GM12874 (cell line): ENCODE measurements around the gene FARP2.

ENCODE experiments used
- TF ChIP-seq, protein P1 (sequence below): IDR thresholded peaks from 2 replicates; pipeline ENCODE4 v1.5.1; 2011; ENCODE audit warnings: low read depth, mild to moderate bottlenecking, control low read depth, low read length, moderate library complexity; ENCODE audit not compliant: insufficient read depth

The FARP2 gene

GRCh38 chr2:241500431-241500975, 144.4 kb downstream of the FARP2 start:
- TF ChIP-seq, protein P1, sequence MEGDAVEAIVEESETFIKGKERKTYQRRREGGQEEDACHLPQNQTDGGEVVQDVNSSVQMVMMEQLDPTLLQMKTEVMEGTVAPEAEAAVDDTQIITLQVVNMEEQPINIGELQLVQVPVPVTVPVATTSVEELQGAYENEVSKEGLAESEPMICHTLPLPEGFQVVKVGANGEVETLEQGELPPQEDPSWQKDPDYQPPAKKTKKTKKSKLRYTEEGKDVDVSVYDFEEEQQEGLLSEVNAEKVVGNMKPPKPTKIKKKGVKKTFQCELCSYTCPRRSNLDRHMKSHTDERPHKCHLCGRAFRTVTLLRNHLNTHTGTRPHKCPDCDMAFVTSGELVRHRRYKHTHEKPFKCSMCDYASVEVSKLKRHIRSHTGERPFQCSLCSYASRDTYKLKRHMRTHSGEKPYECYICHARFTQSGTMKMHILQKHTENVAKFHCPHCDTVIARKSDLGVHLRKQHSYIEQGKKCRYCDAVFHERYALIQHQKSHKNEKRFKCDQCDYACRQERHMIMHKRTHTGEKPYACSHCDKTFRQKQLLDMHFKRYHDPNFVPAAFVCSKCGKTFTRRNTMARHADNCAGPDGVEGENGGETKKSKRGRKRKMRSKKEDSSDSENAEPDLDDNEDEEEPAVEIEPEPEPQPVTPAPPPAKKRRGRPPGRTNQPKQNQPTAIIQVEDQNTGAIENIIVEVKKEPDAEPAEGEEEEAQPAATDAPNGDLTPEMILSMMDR, result no peak

DNA sequence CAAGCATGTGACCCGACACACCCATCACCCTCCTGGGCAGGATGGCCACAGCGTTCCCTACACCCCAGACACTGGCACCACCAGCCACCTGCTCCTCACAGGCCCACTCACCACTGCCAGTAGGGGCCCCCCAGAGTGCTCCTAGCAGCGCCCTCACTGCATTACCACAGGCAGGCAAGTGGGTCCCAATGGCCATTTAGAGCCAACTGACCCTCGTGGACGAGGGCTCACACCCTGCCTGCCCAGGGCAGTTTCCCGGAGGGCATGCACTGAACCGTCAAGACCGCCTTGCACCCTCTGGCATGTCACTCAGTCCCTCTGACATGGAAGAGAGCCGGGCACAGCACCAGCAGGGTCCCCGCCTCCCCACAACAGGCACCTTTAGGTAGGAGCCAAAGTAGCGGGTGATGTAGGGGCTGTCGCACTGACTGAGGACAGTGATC, 145.0 kb downstream of the FARP2 start:
- TF ChIP-seq, protein P1, result no peak

DNA sequence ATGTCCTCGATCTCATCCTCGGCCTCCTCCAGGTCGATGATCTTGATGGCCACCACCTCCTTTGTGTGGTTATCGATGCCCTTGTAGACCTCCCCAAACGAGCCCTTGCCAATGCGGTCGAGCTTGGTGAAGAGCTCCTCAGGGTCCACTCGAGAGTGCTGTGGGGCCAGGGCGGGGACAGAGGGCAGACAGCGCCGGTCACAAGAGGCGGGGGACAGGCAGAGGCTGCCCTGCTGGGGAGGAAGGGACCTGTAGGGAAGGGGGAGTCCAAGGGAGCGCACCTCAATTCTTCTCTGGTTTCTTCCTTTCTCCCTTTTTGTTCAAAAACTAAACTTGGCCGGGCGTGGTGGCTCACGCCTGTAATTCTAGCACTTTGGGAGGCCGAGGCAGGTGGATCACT, 145.5 kb downstream of the FARP2 start:
- TF ChIP-seq, protein P1, result no peak

GRCh38 chr2:241502281-241502680, 146.2 kb downstream of the FARP2 start:
- TF ChIP-seq, protein P1, result no peak

DNA sequence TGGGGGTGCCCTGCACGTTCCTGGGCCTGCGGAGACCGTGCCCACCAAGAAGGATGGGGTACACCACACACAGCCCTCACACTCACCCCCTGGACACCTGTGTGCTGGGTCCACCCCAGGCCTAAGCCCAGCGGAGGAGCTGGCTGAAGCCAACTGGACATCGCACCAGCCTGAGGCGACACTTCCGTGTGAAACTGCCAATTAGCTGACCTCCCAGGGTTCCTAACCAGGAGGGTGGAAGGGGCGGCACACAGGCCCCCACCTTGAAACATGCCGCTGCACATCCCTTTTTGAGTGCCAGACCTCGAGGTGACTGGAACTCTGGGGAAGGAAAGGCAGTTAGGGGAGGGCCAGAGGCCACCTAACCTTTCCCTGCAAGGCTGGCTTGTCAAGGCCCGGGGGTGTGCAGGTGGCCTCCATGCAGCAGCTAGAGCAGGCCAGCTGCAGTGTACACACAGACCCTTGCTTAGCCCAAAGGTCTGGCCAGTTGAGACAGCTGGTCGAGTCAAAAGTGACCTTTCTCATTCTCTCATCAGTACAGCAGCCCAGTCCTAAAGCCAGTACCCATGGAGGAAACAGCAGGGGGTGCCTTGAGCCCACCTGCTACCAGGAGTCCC, 147.8 kb downstream of the FARP2 start:
- TF ChIP-seq, protein P1, result no peak

DNA sequence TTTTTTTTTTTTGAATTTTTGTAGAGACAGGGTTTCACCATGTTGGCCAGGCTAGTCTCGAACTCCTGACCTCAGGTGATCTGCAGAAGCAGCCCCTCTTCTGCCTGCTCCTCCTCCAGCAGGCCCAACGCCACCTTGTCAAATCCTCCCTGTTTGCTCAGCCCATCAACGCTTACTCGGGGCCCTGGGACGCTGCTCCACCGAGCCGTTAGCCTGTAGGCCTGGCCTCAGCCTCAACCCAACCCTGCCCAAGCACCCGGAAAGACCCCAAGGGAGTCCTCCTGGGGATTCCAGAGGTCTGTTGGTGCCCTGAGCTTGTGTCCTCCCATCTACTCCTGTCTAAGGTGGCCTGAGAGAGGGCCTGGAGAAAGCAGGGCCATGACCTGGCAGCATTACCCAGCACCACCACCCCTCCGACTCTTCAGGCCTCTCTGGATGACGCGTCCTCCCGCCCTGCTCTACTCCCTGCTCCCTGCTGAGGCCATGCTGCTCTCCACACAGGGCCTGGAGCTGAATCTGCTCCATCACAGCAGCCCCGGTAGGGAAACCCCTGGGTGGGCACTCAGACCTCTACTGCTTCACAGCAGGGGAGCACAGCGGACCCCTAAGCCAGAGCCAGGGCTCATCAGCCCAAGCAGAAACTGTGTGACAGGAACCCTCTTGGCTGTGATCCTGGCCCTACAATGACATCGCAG, 149.1 kb downstream of the FARP2 start:
- TF ChIP-seq, protein P1, result no peak

DNA sequence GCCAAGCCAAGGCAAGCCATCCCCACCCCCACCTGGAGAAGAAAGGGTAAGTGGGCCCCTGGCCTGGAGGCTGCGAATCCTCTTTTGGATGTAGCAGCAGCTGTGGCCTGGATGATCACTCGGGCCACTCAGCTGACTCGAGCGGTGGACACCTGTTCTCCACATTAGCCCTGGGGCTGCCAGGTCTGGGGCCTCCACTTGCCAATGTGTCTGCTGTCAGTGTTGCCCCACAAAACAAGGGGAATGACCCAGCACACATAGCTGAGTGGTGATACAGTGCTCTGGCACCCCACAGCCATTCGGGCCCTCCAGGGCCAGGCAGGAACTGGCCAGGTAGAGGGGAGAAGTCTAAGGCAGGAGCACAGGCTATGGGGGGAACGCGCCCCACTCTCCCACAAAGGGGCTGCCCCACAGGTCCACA, 149.7 kb downstream of the FARP2 start:
- TF ChIP-seq, protein P1, result no peak
